Measurements from ENCODE around the gene TSC2.
A peak's percentile ranks its signal among the peaks of the same experiment; 100 is the strongest.

- TF ChIP-seq CTCF (IDR thresholded peaks at IDR 0.05) (peak; percentile 10 to 54 (median 34)), POLR2A (IDR thresholded peaks at IDR 0.05) (no peak), EP300 (IDR thresholded peaks at IDR 0.05) (no peak)
Observed at GRCh38 chr16:2056681-2057407, 9.1 kb downstream of the TSC2 start.
